GM08714 (cell line): Measurements from ENCODE around the gene TP53I3.
A peak's percentile ranks its signal among the peaks of the same experiment; 100 is the strongest.

Experiments used
- H3K4me3 ChIP-seq: fragments of 200-500 bp; sonication (Bioruptor generic); 2 replicates; pipeline ENCODE4 v1.5.1; 2014; ENCODE audit warnings: mild to moderate bottlenecking, low read length, inconsistent platforms
- ZNF274 ChIP-seq: IDR thresholded peaks from 2 replicates; pipeline ENCODE4 v1.6.1; 2012; ENCODE audit warnings: mild to moderate bottlenecking, low read depth, low read length

Gene TP53I3

DNA sequence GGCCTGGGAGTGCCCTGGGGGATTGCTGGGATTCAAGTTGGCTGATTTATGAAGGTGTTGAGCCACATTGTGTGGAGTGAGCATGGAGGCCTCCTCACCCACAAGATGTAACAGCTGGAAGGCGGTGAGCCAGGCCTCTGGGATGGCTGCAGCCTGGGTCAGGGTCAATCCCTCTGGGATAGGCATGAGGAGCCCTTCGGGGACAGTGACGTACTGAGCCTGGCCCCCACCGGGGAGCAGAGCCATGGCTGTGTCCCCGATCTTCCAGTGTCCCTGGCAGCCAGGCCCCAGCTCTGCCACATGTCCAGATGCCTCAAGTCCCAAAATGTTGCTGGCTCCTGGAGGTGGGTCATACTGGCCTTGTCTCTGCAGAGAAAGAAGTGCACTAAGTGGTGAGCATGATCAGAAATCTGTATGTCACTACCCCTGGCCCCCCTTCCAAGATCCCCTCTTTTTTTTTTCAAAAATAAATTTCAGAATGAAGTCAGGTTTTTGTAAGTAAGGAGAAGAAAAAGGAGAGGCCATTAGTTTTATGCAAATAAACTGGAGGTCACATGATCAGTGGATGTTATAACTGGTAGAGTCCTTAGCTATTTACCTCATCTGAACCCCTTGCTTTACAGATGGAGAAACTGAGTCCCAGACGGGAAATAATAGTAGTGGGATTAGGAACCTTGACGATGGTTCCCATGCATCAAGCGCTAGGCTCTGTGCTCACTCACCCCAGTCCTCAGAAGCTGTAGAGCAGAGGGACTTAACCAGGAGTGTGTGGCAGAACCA lies 1.7 kb downstream of the TP53I3 start:
- peak overlapping the region; percentile 70; the same call in 1 of the 2 replicates for H3K4me3 ChIP-seq
- no peak for TF ChIP-seq ZNF274

DNA sequence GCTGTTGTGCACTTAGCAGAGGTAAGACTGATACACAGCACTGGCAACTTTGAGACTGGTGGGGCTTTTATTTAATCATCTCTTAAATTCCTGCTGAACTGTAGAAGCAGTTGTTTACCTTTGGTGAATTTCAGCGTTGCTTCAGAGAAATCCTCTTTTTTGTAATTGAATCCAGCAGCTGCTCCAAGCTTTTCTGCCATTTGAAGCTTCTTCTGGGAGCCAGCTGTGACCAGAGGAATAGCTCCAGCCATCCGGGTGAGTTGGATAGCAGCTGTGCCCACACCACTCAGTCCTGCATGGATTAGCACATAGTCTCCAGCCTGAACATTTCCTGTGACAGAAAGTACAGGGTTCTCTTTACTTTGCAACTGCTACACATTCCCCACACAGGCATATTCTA lies 3.9 kb downstream of the TP53I3 start:
- H3K4me3 ChIP-seq, result no peak overlapping the region
- TF ChIP-seq ZNF274, result no peak

DNA sequence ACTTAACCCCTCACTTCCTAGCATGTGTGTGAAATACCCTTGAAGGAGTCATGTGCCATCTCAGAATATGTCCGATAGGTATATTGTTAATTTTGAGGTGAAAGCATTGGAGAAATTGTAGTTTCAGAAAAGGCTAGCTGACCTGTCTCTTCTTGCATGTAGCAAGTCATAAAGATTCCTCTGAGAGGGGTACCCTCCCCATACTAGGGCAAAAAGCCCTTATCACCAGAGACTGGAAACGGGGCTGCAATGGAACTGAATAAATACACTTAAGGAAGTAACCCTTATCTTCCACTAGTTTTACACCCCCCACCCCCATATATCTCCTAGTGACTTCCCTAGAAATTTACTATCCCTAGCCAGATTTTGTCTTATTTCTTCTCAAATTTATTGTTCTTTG lies 6.8 kb downstream of the TP53I3 start:
- no peak overlapping the region; the same call in 1 of the 2 replicates for H3K4me3 ChIP-seq
- TF ChIP-seq ZNF274, result no peak

DNA sequence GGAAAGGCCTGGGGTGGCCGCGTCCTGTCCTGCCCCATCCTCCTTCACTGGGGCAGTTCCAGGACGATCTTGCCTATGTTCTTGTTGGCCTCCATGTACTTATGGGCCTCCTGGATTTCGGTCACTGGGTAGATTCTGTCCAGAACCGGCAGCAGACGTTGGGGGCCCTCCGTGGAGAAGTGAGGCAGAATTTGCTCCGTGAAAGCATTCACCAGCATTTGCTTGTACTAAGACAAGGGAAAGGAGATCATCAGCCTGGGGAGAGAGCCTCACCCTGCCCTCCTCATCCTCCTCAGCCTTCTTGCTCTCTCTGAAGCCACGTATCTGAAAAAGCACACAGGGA lies 7.1 kb downstream of the TP53I3 start:
- no peak for TF ChIP-seq ZNF274

DNA sequence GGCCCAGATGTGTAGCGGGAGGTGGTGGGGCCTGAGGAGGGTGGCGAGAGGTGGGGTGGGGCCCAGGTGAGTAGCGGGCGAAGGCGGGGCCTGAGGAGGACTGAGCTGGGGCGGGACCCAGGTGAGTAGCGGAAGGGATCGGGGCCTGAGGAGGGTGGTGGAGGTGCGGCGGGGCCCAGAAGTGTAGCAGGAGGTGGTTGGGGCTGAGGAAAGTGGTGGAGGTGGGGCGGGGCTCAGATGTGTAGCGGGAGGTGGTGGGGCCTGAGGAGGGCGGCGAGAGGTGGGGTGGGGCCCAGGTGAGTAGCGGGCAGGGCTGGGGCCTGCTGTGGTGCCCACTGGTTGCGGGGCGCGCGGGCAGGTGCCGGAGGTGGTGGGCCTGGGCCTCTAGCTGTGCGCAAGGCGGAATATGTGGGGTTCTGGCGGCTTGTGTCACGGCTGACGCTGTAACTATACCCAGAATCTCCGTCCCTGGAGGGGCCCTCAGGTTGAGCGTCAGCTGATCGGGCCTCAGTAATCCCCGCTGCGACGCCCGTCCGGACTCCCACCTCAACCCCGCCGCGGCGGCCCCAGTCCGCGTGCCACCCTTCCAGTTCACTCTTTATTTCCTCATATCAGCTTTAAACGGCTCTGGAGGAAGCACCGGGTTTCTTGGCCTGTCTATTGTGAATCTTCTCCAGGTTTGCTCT lies 7.6 kb downstream of the TP53I3 start:
- peak overlapping the region; percentile 68 for H3K4me3 ChIP-seq
- no peak for TF ChIP-seq ZNF274

More for the DNA sequence above, 7.1 kb downstream of the TP53I3 start:
- peak overlapping the region; percentile 68 for H3K4me3 ChIP-seq

DNA sequence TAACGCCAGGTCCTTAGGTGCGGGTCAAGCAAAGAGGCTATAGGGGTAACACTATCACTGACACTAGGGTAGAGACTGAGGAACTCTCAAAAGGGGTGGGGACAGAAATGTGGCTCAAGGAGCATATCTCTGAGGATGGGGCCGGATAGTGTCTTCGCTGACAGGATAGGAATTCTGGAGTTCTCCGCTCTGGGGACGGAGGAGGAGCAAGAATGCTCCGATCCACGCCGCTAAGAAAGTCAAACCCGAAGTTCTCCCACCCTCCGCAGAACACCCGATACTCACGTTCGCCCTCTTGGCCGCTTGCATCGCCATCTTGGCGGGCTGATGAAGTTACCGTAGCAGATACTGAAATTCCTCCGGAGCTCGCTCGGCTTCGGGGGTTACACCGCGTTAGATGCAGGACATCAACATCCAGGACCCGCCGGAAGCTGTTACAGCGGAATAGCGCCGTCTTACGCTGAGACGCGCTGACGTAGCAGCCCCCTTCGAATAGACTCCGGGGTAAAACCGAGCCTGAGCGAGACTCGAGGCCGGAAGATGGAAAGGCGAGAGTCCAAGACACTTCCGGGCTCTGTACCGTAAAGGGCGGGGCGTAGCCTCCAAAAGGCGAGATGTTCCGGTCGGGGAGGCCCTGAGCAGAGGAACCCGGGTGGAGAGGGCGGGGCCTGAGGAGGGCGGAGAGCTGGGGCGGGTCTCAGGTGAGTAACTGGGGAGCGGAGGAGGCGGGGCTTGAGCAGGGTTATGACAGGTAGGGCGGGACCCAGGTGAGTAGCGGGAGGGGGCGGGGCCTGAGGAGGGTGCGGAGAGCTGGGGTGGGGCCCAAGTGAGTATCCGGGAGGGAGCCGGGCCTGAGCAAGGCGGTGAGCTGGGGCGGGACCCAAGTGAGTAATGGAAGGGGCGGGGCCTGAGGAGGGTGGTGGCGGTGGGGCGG lies 8.5 kb downstream of the TP53I3 start, which contains the start of gene SF3B6:
Gene SF3B6 (minus strand): TSS at position 412 of the 934 bp plus-strand sequence. CDS start 97 bp downstream, at position 315.
- H3K4me3 ChIP-seq, result peak within 1 kb of the TSS; percentile 68
- TF ChIP-seq ZNF274, result no peak

DNA sequence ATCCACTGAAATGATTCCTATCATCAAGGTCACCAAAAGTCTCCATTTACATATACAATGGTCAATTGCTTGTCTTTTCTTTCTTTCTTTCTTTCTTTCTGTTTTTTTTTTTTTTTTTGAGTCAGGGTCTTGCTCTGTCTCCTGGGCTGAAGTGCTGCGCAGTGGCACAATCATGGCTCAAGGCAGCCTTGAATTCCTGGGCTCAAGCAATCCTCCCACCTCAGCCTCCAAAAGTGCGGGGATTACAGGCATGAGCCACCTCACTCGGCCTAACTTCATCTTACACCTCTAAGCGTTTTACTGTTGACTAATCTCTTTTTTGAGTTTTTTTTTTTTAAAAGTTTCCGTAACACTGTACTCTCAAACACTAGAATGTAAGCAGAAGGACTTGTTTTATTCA lies 9.4 kb downstream of the TP53I3 start:
- TF ChIP-seq ZNF274, result no peak
- peak overlapping the region; percentile 68 for H3K4me3 ChIP-seq

DNA sequence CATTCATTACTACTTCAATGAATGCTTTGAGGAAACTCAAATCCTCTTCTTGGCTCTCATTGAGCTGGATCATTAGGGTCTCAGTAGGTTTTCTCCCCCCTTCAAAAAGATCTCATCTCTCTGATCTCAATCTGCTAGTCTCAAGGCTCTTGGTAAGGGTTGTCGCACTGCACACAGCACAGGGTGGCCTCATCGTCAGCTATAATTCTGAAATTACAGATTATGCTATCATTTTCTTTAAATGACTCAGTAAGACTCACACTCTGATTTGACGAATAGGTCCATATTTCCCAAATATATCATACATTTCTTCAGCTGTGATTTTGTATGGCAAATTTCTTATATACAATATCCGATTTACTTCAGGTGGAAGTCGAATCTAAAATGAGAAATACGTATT lies 10.8 kb downstream of the TP53I3 start:
- no peak for TF ChIP-seq ZNF274
- no peak overlapping the region for H3K4me3 ChIP-seq

DNA sequence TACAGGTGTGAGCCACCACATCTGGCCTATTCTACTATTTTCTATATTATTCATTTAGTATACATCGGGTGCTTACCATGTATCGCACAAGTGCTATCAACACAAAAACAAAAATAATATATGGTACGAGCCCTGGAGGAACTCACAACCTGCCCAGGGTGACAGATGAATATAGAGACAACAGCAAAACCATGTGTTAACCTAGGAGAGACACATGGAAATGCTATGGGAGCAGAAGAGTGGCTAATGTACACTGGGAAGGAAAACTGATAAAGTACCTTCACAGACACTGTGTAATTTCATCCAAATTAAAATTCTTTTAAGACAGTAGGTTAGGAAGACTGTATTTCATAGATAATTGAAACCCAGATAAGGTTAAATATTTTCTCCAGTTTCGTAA lies 12.4 kb downstream of the TP53I3 start:
- no peak overlapping the region for H3K4me3 ChIP-seq
- TF ChIP-seq ZNF274, result no peak

DNA sequence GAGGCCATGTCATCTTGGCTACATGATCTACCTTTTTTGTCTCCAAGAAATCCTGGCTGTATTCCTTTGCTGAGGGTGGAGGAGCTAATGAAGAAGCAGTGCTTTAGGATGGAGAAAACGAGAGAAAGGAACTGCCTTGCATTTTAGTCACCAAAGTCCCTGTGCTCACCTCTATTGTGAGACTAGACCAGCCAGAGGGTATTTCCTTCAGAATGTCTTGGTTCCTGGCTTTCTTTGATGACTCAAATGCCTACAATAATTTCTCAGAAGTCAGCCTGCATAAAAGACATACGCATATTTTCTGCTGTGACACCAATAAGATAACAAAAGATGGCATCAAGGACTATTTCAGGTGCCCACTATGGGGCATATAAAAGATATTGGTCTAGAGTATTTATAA lies 19.3 kb downstream of the TP53I3 start:
- no peak for TF ChIP-seq ZNF274
- no peak overlapping the region for H3K4me3 ChIP-seq

DNA sequence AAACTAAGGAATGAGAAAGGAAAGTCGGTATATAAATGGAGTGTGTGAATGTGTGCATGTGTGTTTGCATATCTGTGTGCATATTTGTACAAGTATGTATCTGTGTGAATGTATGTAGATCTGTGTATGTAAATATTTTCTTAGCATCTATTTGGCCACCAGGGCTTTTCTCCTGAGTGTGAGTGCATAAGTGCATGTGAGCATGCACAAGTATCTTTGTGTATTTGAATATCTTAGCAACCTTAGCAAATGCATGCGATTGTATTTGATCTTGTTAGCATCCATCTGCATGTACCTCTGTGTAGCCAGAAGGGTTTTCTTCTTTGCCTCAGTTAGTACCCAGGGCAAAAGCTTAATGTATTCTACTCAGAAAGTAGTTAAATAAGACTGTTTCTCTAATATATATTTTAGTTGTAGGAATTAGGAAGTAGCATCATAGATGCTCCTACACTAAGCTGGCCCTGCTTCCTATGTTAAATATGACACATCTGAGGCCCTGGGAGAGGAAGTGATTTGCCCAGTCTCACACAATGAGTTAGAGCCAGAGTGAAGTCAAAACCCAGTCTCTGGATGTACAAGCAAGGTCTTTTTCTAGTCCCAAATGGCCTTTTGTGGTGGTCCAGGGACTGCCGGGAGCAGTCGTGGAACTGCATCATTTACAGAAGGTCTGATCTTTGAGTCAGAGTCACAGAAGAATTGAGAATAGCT lies 25.9 kb downstream of the TP53I3 start:
- no peak for TF ChIP-seq ZNF274
- no peak overlapping the region for H3K4me3 ChIP-seq

DNA sequence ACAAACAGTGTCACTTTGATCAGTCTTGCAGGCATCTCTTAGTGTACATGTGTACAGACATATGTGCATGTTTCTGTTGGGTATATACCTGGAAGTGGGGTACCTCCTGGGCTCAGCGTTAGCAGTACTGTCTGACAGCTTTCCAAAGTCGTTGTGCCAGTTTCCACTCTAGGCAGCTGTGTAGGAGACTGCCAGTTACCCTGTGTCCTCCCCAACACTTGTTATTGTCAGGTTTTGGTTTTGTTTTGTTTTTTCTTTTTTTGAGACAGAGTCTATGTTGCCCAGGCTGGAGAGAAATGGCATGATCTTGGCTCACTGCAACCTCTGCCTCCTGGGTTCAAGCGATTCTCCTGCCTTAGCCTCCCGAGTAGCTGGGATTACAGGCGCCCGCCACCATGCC lies 28.9 kb downstream of the TP53I3 start:
- no peak for TF ChIP-seq ZNF274
- no peak overlapping the region for H3K4me3 ChIP-seq

DNA sequence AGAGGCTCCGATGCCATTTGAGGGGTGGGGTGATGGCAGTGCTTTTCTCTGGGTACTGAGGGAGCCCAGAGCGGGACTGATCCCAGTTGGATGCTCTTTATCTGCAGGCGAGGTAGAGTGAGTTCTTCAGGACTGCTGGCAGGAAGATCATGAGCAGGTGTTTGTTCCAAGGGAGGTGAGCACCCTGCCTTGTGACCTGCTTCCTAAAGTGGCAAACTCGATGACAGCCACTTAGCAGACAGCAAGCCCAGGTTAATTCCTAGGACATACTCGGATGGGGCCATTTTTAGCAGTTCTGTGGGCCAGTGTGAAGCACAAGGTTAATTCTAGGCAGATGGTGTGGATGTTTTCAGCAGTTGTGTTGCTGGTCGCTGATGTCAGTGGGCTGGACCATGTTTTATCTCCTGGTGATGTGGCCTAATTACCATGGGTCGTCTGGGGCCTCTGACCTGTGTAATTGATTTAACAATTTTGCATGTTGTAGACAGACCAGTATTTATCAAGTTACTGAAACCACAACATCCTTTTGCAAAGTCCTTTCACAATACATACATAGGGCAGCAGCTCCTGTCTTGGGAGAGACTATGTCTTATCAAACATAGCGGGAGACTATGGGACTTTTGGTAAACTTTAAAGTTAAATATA lies 30.1 kb downstream of the TP53I3 start:
- no peak overlapping the region for H3K4me3 ChIP-seq

More for the DNA sequence above, 30.1 kb downstream of the TP53I3 start:
- TF ChIP-seq ZNF274, result no peak
